Large intestine (tissue), 3 donors: Measurements from ENCODE around the gene HGF. TPM values are rescaled to one million over a fixed set of nuclear protein-coding genes. Genes with fewer than 3 reads are reported as not detected.
"Not testable (repeated sequence)": the region's sequence is repeated elsewhere in the genome, so short reads cannot be mapped to it uniquely, and the experiment has no call there.

Source experiments
- DNase-seq, 2 donors: peaks; one replicate each; pipeline versions ENCODE4 v3.0.0 to v3.0.0-alpha.2; 2013
- H3K27ac ChIP-seq: one replicate; pipeline ENCODE4 v1.5.1; 2013; ENCODE audit warnings: low read length
- H3K27me3 ChIP-seq: 2 replicates; pipeline ENCODE4 v1.6.1; 2013; ENCODE audit warnings: low read length; ENCODE audit not compliant: control insufficient read depth, insufficient read depth
- H3K36me3 ChIP-seq: 2 replicates; pipeline ENCODE4 v1.6.1; 2013; ENCODE audit warnings: low read length; ENCODE audit not compliant: control insufficient read depth, insufficient read depth
- H3K4me1 ChIP-seq: one replicate; pipeline ENCODE4 v1.6.1; 2013; ENCODE audit warnings: low read length; ENCODE audit not compliant: control insufficient read depth, insufficient read depth
- H3K4me3 ChIP-seq: one replicate; pipeline ENCODE4 v1.5.1; 2013; ENCODE audit warnings: low read length
- H3K9me3 ChIP-seq: one replicate; pipeline ENCODE4 v1.6.1; 2013; ENCODE audit warnings: mild to moderate bottlenecking, low read depth, low read length, moderate library complexity; ENCODE audit not compliant: control insufficient read depth
- WGBS: methylation state at CpG from one replicate; pipeline ENCODE4 v1.1.5; 2013; ENCODE audit warnings: low lambda C conversion rate; ENCODE audit not compliant: insufficient coverage; 5-methylcytosine and 5-hydroxymethylcytosine counted together
- polyA plus RNA-seq: library from polyadenylated mRNA; unstranded; fragments of 120-200 nt; gene quantifications from one replicate; pipeline ENCODE4 v1.2.1, GENCODE V29; 2013

The HGF gene
- polyA plus RNA-seq, 1 donor = 2.8 TPM

DNA sequence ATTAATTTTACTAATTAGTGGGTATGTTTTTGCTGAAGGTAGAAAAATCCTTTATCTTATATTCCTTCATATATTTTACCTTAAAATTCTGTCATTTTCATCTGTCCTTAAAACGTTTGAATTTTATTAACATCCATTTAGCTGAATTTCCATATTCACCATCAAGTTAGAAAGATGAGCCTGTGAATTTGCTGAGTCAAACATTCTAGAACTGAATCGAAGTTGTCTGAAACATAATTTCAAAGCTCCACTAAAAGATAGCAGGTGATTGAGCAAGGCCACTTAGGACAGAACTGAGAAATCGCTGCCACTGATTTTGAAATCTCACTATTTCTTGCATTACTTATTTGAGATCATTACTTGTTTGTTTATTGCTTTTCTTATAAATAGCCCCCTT is 17.5 kb downstream of the HGF start:
- no peak for DNase-seq
- Histone ChIP-seq H3K4me1 (no peaks in the 10 kb centered on the region), H3K9me3 (no peaks in the 10 kb centered on the region), H3K27me3 (no peaks in the 10 kb centered on the region), H3K4me3 (no peak overlapping the region), H3K27ac (no peak overlapping the region), H3K36me3 (no peaks in the 10 kb centered on the region)
- WGBS = 89% methylated on average over 2 of the region's 3 CpGs

DNA sequence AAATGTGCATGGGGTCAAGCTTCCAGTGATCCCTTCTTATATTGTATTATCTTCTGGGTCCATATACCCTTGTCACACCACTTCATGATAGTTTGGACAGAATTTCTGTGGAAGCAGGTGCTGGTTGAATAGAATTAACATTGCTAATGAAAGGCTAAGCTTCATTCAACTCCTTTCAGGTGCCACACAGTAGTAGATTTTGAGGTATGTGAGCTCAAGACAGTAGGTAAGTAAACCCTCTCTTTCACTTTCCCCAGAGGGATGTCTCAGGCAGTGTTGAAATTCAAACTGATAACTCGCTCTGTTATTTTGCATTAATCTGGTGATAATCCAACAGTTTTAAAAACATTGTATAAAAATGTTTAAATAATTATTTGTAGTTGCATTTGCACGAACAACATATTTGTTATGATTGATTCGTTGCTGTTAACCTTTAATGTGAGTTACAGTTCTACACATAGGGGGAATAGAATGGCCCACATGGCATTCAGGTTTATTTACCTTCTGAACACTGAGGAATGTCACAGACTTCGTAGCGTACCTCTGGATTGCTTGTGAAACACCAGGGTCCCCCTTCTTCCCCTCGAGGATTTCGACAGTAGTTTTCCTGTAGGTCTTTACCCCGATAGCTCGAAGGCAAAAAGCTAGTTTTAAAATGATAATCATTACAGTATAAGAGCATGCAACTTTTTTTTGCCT is 18.1 kb downstream of the HGF start:
- H3K27ac ChIP-seq = no peak overlapping the region
- DNase-seq = no peak
- H3K27me3 ChIP-seq = no peaks in the 10 kb centered on the region
- WGBS = 47% methylated on average over 3 of the region's 9 CpGs
- no peaks in the 10 kb centered on the region for H3K9me3 ChIP-seq
- H3K36me3 ChIP-seq = no peaks in the 10 kb centered on the region
- no peak overlapping the region for H3K4me3 ChIP-seq
- H3K4me1 ChIP-seq = no peaks in the 10 kb centered on the region

DNA sequence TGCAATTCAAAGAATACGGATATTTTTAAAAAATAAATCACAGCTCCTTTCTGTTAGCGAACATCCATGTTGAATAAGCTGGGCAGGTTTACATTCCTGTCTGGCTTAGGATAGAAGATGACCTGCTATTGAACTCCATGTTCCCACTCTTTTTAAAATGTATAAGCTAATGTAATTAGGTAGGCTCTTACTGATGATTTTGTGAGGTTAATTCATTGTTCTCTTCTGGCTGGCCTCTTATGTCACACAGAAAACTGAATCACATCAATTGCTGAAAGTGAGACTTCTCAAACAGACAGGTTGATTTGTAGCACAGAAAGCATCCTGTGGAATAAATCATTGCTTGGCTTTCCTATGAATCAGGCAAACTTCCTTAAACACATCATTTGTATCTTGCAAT is 24.2 kb downstream of the HGF start:
- Histone ChIP-seq H3K4me3 (no peak overlapping the region), H3K9me3 (no peaks in the 10 kb centered on the region), H3K27me3 (no peaks in the 10 kb centered on the region), H3K27ac (no peak overlapping the region), H3K36me3 (no peaks in the 10 kb centered on the region), H3K4me1 (no peaks in the 10 kb centered on the region)
- 80% methylated on average over 1 of the region's 2 CpGs for WGBS
- no peak for DNase-seq

DNA sequence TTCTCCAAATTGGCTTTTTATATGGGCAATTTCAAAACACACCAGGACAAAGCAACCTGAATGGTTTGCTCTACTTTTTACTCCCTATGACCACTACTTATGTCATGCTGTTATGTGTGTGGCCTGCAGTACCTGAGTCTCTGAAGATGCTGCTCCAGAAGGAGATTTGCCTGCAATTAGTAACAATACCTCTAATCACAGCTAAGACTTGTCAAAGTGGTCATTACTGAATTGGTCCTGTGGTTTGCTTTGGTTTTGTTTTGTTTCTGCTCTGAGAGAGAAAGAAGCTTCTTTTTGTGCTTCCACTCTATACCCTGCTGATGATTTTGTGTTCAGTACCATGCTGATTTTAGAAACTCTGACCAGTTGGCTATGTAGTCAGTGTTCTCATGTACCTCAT is 25.5 kb downstream of the HGF start:
- Histone ChIP-seq H3K4me3 (no peak overlapping the region), H3K36me3 (no peaks in the 10 kb centered on the region), H3K27ac (no peak overlapping the region), H3K27me3 (no peaks in the 10 kb centered on the region), H3K9me3 (no peaks in the 10 kb centered on the region), H3K4me1 (no peaks in the 10 kb centered on the region)
- DNase-seq = no peak

DNA sequence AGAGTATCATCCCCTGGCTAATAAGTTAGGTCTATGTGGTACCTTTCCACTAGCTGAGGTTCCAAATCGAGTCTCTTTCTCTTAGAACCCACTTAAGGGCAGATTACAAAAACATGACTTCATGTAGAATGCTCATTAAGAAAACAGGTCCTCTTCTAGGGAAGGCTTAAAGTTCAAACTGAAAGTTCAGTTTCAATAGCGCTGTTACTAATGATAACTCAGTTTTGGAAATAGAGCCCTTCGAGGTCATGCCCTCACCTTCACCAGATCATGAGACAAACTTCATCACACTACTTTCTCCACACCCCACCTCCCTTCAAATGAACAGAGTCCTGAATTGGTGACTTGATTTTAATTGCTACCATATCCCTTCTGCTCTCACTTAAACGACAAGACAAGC is 26.2 kb downstream of the HGF start:
- Histone ChIP-seq H3K27me3 (no peaks in the 10 kb centered on the region), H3K9me3 (no peaks in the 10 kb centered on the region), H3K27ac (no peak overlapping the region), H3K4me3 (no peak overlapping the region), H3K4me1 (no peaks in the 10 kb centered on the region), H3K36me3 (no peaks in the 10 kb centered on the region)
- no peak for DNase-seq
- 100% methylated on average over 1 of the region's 4 CpGs for WGBS

DNA sequence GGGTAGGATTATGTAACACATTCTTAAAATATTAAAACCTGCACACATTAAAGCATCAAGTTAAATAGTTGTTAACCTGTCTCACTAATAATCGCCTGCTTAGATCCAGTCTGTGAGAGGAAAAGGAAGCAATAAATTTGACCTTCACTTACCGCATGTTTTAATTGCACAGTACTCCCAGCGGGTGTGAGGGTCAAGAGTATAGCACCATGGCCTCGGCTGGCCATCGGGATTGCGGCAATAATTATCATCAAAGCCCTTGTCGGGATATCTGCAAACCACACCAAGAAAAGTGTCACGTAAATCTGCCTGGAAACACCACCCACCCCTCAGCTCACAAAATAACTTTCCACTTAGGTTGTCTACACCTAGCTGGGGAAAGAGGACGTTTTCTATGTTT is 26.6 kb downstream of the HGF start:
- Histone ChIP-seq H3K4me1 (no peaks in the 10 kb centered on the region), H3K4me3 (no peak overlapping the region), H3K27me3 (no peaks in the 10 kb centered on the region), H3K27ac (no peak overlapping the region), H3K36me3 (no peaks in the 10 kb centered on the region), H3K9me3 (no peaks in the 10 kb centered on the region)
- no peak for DNase-seq
- WGBS = no CpG with 5 or more reads among the region's 9 CpGs

DNA sequence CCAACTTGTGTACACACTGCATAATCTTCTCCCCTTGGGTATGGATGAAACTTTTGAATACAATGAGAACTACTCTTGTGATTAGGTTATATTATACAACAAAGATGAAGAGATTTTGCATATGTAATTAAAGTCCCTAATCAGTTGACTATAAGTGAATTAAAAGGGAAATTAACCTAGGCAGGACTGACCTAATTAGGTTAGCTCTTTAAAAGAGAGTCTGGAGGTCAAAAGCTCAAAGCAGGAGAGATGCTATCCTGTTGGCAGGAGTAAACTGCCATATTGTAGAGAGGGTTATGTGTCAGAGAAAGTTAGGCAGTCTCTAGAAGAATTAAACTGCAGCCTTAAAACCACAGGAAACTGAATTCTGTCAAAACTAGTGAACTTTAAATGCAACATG is 29.4 kb downstream of the HGF start:
- Histone ChIP-seq H3K27me3 (no peaks in the 10 kb centered on the region), H3K9me3 (no peaks in the 10 kb centered on the region), H3K4me1 (no peaks in the 10 kb centered on the region), H3K36me3 (no peaks in the 10 kb centered on the region), H3K4me3 (no peak overlapping the region), H3K27ac (no peak overlapping the region)
- no peak for DNase-seq

DNA sequence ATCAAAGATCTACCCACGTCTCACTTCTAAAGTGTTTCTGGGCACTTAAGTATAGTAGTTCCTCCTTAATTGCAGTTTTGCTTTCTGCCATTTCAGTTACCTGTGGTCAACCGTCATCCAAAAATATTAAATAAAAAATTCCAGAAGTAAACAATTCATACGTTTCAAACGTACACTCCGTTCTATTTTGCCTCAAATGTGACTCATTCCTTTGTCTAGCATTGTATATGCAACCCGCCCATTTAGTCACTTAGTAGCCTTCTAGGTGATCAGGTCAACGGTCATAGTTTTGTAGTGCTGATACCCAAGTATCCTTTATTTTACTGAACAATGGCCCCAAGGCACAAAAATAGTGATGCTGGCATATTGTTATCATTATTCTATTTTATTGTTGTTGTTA is 33.8 kb downstream of the HGF start:
- Histone ChIP-seq H3K4me3 (no peak overlapping the region), H3K36me3 (no peaks in the 10 kb centered on the region), H3K27me3 (no peaks in the 10 kb centered on the region), H3K4me1 (no peaks in the 10 kb centered on the region), H3K9me3 (no peaks in the 10 kb centered on the region), H3K27ac (no peak overlapping the region)
- 92% methylated on average over 4 of the region's 7 CpGs for WGBS
- no peak for DNase-seq

DNA sequence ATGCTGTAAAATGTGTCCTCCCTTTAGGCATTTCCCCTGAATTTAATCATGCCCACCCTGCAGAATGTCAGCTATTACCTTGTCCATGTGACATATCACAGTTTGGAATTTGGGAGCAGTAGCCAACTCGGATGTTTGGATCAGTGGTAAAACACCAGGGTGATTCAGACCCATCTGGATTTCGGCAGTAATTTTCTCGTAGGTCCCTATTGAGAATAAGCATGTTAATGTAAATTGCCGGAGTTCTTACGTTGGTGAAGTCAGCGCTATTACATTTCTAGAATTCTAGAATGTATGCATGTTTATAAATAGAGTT is 44.1 kb downstream of the HGF start:
- H3K4me3 ChIP-seq = no peak overlapping the region
- no peaks in the 10 kb centered on the region for H3K36me3 ChIP-seq
- H3K27me3 ChIP-seq = no peaks in the 10 kb centered on the region
- DNase-seq = peak in 1 of 2 donors; percentile 5
- no peak overlapping the region for H3K27ac ChIP-seq
- no peaks in the 10 kb centered on the region for H3K4me1 ChIP-seq
- WGBS = no CpG with 5 or more reads among the region's 6 CpGs
- no peaks in the 10 kb centered on the region for H3K9me3 ChIP-seq

DNA sequence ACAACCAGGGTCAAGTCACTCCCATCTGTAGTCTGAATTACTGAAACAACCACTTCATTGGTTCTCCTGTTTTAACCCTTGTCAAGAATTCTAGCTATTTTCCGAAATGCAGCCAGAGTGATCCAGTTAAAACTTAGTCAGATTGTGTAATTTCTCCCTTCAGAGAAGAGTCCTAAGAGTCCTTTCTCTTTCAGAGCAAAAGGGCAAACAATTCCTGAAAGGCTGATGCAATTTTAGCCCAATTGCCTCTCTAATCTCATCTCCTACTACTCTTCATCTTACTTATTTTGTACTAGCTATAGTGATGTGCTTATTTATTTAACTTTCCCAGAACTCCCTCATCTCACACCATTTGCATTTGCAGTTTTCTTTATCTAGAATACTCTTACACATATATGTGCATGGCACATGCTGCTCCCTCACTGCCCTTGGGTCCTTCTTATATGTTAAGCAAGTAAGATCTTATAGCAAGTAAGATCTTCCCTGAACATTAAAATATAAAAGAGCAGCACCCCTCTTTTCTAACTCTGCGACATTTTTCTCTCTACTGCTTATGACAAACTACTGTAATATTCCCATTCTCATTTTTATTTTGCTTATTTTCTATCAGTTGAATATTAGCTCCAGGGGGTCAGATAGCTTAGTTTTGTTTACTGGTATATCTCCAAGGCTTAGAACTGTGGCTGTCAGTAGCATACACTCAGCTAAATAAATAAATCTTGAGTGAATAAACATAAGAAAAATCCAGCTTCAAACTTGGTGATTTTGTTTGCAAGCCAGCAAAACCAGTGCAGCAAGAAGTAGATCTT is 44.6 kb downstream of the HGF start:
- 71% methylated on average over 1 of the region's 2 CpGs for WGBS
- Histone ChIP-seq H3K27ac (no peak overlapping the region), H3K4me3 (no peak overlapping the region)

DNA sequence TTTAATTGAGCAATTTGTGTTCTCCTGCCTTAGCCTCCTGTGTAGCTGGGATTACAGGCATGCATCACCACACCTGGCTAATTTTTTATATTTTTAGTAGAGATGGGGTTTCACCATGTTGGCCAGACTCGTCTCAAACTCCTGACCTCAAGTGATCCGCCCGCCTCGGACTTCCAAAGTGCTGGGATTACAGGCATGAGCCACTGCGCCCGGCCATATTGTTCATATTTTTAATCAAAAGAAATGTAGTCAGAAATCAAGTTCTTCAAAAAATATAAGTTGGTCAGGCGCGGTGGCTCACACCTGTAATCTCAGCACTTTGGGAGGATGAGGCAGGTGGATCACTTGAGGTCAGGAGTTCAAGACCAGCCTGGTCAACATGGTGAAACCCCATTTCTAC is 47.6 kb downstream of the HGF start:
- H3K27me3 ChIP-seq, H3K27ac ChIP-seq, H3K4me3 ChIP-seq, DNase-seq, H3K36me3 ChIP-seq, H3K4me1 ChIP-seq, H3K9me3 ChIP-seq: not testable (repeated sequence)
- WGBS = no CpG with 5 or more reads among the region's 8 CpGs

More for the DNA sequence above, 44.6 kb downstream of the HGF start:
- Histone ChIP-seq H3K36me3 (no peaks in the 10 kb centered on the region), H3K9me3 (no peaks in the 10 kb centered on the region), H3K4me1 (no peaks in the 10 kb centered on the region), H3K27me3 (no peaks in the 10 kb centered on the region)
- no peak for DNase-seq
